HCT116 (cell line): ENCODE measurements around the gene CYP46A1. TPM values are rescaled to one million over a fixed set of nuclear protein-coding genes. Genes with fewer than 3 reads are reported as not detected.

ENCODE experiments used
- ATAC-seq: fragments of 200-7000 bp; cut with Tn5 transposase; 2 replicates; pipeline ENCODE4 v1.9.1; 2020; ENCODE audit warnings: mild to moderate bottlenecking, moderate library complexity
- BruUV-seq: library from RNA; stranded (reverse); fragments of 400-500 nt; replicated peaks from 2 replicates; lab custom pipeline; 2021; lab: Mats Ljungman, UMichigan
- CTCF ChIA-PET: fragments of 300-600 bp; sonication (Branson Sonifier 250); formaldehyde crosslinking; loops from one replicate; lab custom pipeline; 2021; ENCODE audit warnings: antibody characterized with exemption; lab: Charles Lee
- POLR2A ChIA-PET: fragments of 300-600, 350-600 bp; sonication (Branson Sonifier 250); formaldehyde crosslinking; loops from one replicate; lab custom pipeline; 2021; ENCODE audit warnings: antibody characterized with exemption; lab: Charles Lee
- RAD21 ChIA-PET, 2 experiments: fragments of 300-600 bp; sonication (Branson Sonifier 250); formaldehyde crosslinking; loops; one replicate each; lab custom pipeline; 2023; ENCODE audit warnings: low total read pairs in 2 of 2; ENCODE audit not compliant: uncharacterized antibody in 2 of 2, unreplicated experiment in 2 of 2, low non-redundant PET in 1 of 2; lab: Charles Lee
- DNase-seq: peaks from one replicate; pipeline ENCODE4 v3.0.0-alpha.2; 2010; ENCODE audit warnings: low read depth, low spot score
- H2AFZ ChIP-seq: fragments of 200-600 bp; shearing (Covaris generic), sonication (generic); 2 replicates; pipeline ENCODE4 v1.6.1; 2017; ENCODE audit warnings: low read depth, mixed run types, mixed read lengths, antibody characterized with exemption, low read length; ENCODE audit not compliant: poor library complexity, severe bottlenecking
- H3K27ac ChIP-seq: 2 replicates; pipeline ENCODE4 v1.5.1; 2012; ENCODE audit warnings: low read depth, low read length
- H3K27me3 ChIP-seq: fragments of 200-600 bp; sonication (generic); 2 replicates; pipeline ENCODE4 v1.6.1; 2016; ENCODE audit warnings: mixed run types, low read length, mixed read lengths; ENCODE audit not compliant: insufficient read depth
- H3K36me3 ChIP-seq, 2 experiments: fragments of 200-500 bp in 1 of 2; fragments of 200-600 bp in 1 of 2; sonication (Bioruptor generic) in 1 of 2; sonication (generic) in 1 of 2; 2 replicates each; pipeline versions ENCODE4 v1.5.1 to v1.6.1; 2014 to 2016; ENCODE audit warnings: low read length in 2 of 2, inconsistent platforms in 1 of 2, mixed read lengths in 1 of 2, mixed run types in 1 of 2; ENCODE audit not compliant: insufficient read depth in 2 of 2, control insufficient read depth in 1 of 2
- H3K4me1 ChIP-seq, 2 experiments: fragments of 200-600 bp in 1 of 2; sonication (generic) in 1 of 2; 2 replicates each; pipeline versions ENCODE4 v1.5.1 to v1.6.1; 2012 to 2017; ENCODE audit warnings: low read length in 2 of 2, inconsistent platforms in 1 of 2, mild to moderate bottlenecking in 1 of 2, mixed read lengths in 1 of 2, mixed run types in 1 of 2, moderate library complexity in 1 of 2; ENCODE audit not compliant: insufficient read depth in 2 of 2, control insufficient read depth in 1 of 2
- H3K4me2 ChIP-seq: fragments of 200-600 bp; sonication (generic); 2 replicates; pipeline ENCODE4 v1.6.1; 2017; ENCODE audit warnings: mixed run types, low read length, mixed read lengths
- H3K4me3 ChIP-seq, 2 experiments: fragments of 200-600 bp in 1 of 2; sonication (generic) in 1 of 2; replicated peaks in 1 of 2; 2 replicates each; pipeline ENCODE4 v1.5.1; 2011 to 2016; ENCODE audit warnings: low read length in 2 of 2, control low read depth in 1 of 2, low read depth in 1 of 2, mild to moderate bottlenecking in 1 of 2, mixed read lengths in 1 of 2, mixed run types in 1 of 2
- H3K79me2 ChIP-seq: fragments of 200-600 bp; sonication (generic); 2 replicates; pipeline ENCODE4 v1.6.1; 2017; ENCODE audit warnings: mild to moderate bottlenecking, mixed run types, low read length, moderate library complexity, mixed read lengths; ENCODE audit not compliant: insufficient read depth
- H3K9ac ChIP-seq: fragments of 200-600 bp; sonication (generic); 2 replicates; pipeline ENCODE4 v1.6.1; 2016; ENCODE audit warnings: low read length, mixed read lengths
- H3K9me2 ChIP-seq: fragments of 200-600 bp; sonication (generic), shearing (Covaris generic); 2 replicates; pipeline ENCODE4 v1.6.1; 2017; ENCODE audit warnings: mixed run types, mild to moderate bottlenecking, moderate library complexity; ENCODE audit not compliant: insufficient read depth
- H3K9me3 ChIP-seq, 2 experiments: fragments of 200-500 bp in 1 of 2; fragments of 200-600 bp in 1 of 2; sonication (Bioruptor generic) in 1 of 2; sonication (generic) in 1 of 2; 2 replicates each; pipeline ENCODE4 v1.6.1; 2014 to 2017; ENCODE audit warnings: low read length in 2 of 2, mixed read lengths in 2 of 2, inconsistent platforms in 1 of 2, low read depth in 1 of 2, mild to moderate bottlenecking in 1 of 2, mixed run types in 1 of 2, moderate library complexity in 1 of 2; ENCODE audit not compliant: control insufficient read depth in 1 of 2, insufficient read depth in 1 of 2
- H4K20me1 ChIP-seq: fragments of 200-600 bp; sonication (generic), shearing (Covaris generic); 2 replicates; pipeline ENCODE4 v1.6.1; 2017; ENCODE audit warnings: mixed run types, mild to moderate bottlenecking, moderate library complexity; ENCODE audit not compliant: insufficient read depth
- ATF3 ChIP-seq: IDR thresholded peaks from 2 replicates; pipeline ENCODE4 v1.6.1; 2012
- CTCF ChIP-seq, 3 experiments: fragments of 200-600 bp in 1 of 3; sonication (generic) in 1 of 3; IDR thresholded peaks in 2 of 3; conservative IDR thresholded peaks in 1 of 3; 2 replicates each; pipeline ENCODE4 v1.5.1; 2012 to 2017; ENCODE audit warnings: low read depth in 2 of 3, low read length in 2 of 3, antibody characterized with exemption in 1 of 3, borderline replicate concordance in 1 of 3, control low read depth in 1 of 3, mild to moderate bottlenecking in 1 of 3, mixed read lengths in 1 of 3, mixed run types in 1 of 3, moderate library complexity in 1 of 3; ENCODE audit not compliant: insufficient read depth in 1 of 3
- EGR1 ChIP-seq: IDR thresholded peaks from 2 replicates; pipeline ENCODE4 v1.6.1; 2012; ENCODE audit warnings: low read depth
- FOSL1 ChIP-seq: IDR thresholded peaks from 2 replicates; pipeline ENCODE4 v1.6.1; 2012; ENCODE audit warnings: low read depth
- SIN3A ChIP-seq: IDR thresholded peaks from 2 replicates; pipeline ENCODE4 v1.6.1; 2012; ENCODE audit warnings: low read depth
- SP1 ChIP-seq: IDR thresholded peaks from 2 replicates; pipeline ENCODE4 v1.6.1; 2012; ENCODE audit warnings: low read depth
- SRF ChIP-seq: IDR thresholded peaks from 2 replicates; pipeline ENCODE4 v1.6.1; 2012; ENCODE audit warnings: low read depth
- YY1 ChIP-seq: IDR thresholded peaks from 2 replicates; pipeline ENCODE4 v1.6.1; 2011; ENCODE audit warnings: low read length, low read depth, moderate library complexity, mild to moderate bottlenecking; ENCODE audit not compliant: insufficient replicate concordance; ENCODE audit errors: extremely low read depth
- ZFX ChIP-seq: fragments of 450-650 bp; IDR thresholded peaks from 2 replicates; pipeline ENCODE4 v1.6.1; 2017
- intact Hi-C: fragments of 100-400 bp; cut with micrococcal nuclease; formaldehyde crosslinking; loops from 2 replicates; pipeline ENCODE4 v1.10.0; 2022
- total RNA-seq: library from RNA; stranded (reverse); gene quantifications from one replicate; pipeline ENCODE4 v1.2.1, GENCODE V29; 2021; ENCODE audit not compliant: unreplicated experiment

The CYP46A1 gene
- total RNA-seq, 1 experiment from 2014 or later = 0.76 TPM

GRCh38 chr14:99747582-99748330 lies 63.7 kb downstream of the CYP46A1 start:
- Histone ChIP-seq H3K27ac (no peak overlapping the region), H3K4me1 (peaks cover 6 to 14% of the 10 kb centered on the region in 2 experiments), H3K4me2 (no peak overlapping the region), H3K4me3 (no peak overlapping the region), H3K9ac (no peak overlapping the region), H3K9me3 (no peaks in the 10 kb centered on the region), H3K36me3 (no peaks in the 10 kb centered on the region), H3K79me2 (no peaks in the 10 kb centered on the region), H2AFZ (no peak overlapping the region), H3K9me2 (no peaks in the 10 kb centered on the region), H3K27me3 (no peaks in the 10 kb centered on the region), H4K20me1 (no peaks in the 10 kb centered on the region)
- ChIA-PET RAD21 (no interaction called here), POLR2A (no interaction called here), CTCF (no interaction called here)
- DNase-seq (no peak), ATAC-seq (no peak)
- intact Hi-C loops = no loop called here
- no peak for TF ChIP-seq ATF3
- TF ChIP-seq SIN3A = no peak
- TF ChIP-seq SRF = no peak
- no peak for TF ChIP-seq EGR1
- TF ChIP-seq CTCF (IDR thresholded peaks at IDR 0.05 in 2 of 3, conservative IDR thresholded peaks at IDR 0.05 in 1 of 3; ENCODE audit: borderline replicate concordance in 1 of 3, insufficient read depth in 1 of 3, low read depth in 2 of 3, low read length in 2 of 3) = no peak
- TF ChIP-seq YY1 = no peak
- no peak for TF ChIP-seq FOSL1
- no peak for TF ChIP-seq SP1
- TF ChIP-seq ZFX = no peak
- BruUV-seq = no TSS peak
